KOPT-K1 (cell line): ENCODE results near the gene KIF12.

ENCODE experiments used
- H3K27ac ChIP-seq: fragments of 200-600 bp; sonication (generic); 2 replicates; pipeline ENCODE4 v1.5.1; 2016; ENCODE audit warnings: antibody characterized with exemption, mild to moderate bottlenecking, low read depth, low read length; ENCODE audit not compliant: poor library complexity, severe bottlenecking
- H3K36me3 ChIP-seq: fragments of 200-600 bp; sonication (generic); 2 replicates; pipeline ENCODE4 v1.5.1; 2017; ENCODE audit warnings: antibody characterized with exemption, mild to moderate bottlenecking, low read length, moderate library complexity; ENCODE audit not compliant: insufficient read depth
- H3K9me3 ChIP-seq: fragments of 200-600 bp; sonication (generic); 2 replicates; pipeline ENCODE4 v1.5.1; 2017; ENCODE audit warnings: antibody characterized with exemption, low read length, mild to moderate bottlenecking; ENCODE audit not compliant: insufficient read depth, poor library complexity, severe bottlenecking

Gene KIF12

DNA sequence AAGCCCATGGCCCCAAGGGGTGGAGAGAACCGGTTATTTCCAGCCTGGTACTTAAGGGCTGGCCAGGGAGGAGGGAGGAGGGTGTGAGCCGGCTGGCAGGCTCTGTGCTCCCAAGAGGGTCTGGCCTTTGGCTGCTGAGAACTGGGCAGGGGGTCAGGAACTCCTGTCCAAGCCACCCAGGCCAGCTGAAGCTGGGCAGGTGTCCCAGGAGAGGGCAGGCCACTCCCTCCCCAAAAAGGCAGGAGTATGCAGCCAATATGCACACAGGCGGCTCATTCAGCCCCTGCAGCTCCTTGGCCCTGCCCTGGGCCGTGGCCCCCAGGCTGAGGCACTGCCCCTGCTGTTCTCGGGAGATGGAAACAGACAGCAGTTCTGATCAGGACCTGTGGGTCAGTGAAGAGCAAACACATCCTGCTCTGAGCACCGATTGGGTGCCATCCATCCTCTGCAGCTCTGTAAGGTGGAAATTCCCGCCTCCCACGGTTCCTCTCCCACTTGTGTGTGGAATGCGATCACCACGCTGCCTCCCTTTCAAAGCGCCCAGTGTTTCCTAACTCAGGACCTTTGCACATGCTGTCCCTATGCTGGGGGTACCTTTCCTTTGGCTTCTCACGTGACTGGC lies 17.1 kb upstream of the KIF12 start:
- Histone ChIP-seq H3K36me3 (no peaks in the 10 kb centered on the region), H3K9me3 (no peaks in the 10 kb centered on the region), H3K27ac (no peak overlapping the region)

DNA sequence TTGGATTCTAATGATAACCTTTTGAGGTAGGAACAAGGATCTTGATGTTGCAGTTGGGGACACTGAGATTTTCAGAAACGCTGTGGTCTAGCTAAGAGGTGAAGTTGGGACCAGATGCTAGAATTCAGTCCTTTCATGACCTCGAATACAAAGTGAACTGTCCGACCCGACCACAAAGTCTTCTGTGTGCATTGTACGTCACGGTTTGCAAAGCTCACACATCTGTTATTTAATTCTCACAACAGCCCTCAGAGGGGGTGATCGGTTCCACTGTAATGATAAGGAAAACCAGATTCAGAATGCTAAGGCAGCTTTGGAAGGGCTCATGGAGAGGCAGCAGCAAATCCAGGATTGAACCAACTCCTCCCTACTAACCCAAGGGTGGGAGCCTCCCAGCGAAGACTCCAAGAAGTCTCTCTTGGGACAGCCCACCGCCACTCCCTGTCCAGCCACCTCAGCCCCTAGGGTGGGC lies 16.6 kb upstream of the KIF12 start:
- Histone ChIP-seq H3K27ac (no peak overlapping the region), H3K9me3 (no peaks in the 10 kb centered on the region), H3K36me3 (no peaks in the 10 kb centered on the region)

DNA sequence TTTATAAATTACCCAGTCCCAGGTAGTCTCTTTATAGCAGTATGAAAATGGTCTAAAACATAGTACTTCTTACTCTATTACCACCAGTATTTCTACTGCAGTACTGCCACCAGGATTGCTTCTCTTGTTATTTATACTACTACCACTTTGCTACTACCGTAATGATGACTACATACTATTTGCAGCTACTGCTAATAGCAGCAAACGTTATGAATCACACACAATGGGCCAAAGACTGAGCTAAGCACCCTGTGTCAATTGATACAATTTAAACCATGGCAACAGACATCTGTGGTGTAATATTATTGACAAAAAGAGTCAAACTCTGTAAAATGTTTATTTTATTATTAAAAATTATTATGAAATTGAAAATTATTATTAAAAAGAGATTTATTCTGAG lies 15.3 kb upstream of the KIF12 start:
- Histone ChIP-seq H3K36me3 (no peaks in the 10 kb centered on the region), H3K9me3 (no peaks in the 10 kb centered on the region), H3K27ac (no peak overlapping the region)

DNA sequence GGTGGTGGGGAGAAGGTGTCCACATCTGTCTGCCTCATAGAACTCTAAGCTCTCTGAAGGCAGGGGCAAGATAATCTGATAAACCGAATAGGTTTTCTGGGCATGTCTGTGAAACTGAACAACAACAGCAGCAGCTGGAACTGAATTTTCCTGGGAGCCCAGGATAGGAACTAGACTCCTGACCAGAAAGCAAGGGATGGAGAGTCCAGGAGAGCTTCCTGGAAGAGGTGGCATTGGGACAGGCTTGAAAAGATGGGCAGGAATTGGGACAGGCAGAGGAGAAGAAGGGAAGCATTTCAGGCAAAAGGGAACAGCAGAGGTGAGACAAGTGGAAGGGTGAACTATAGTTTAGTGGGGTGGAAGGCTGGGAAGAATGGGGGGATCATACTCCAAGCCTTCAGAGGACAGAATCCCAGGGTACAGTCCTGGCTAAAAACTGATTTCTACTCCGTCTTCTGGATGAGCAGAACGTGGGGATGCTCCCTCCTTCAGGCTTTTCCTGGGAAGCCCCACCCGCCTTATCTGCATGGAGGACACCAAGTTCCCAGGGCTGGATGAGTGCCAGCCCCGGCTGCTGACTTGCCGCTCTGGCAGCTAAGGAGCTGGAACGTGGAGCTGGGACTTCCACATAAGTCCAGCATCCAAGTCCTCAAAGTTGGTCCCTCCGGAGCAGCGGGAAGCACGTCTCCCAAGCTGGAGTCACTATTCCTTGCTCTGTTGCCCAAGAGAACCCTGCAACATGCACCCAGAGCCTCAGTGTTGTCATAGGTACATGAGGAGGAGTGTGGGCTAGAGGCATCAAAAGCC lies 13.9 kb upstream of the KIF12 start:
- no peaks in the 10 kb centered on the region for H3K36me3 ChIP-seq
- no peaks in the 10 kb centered on the region for H3K9me3 ChIP-seq
- H3K27ac ChIP-seq: no peak overlapping the region

DNA sequence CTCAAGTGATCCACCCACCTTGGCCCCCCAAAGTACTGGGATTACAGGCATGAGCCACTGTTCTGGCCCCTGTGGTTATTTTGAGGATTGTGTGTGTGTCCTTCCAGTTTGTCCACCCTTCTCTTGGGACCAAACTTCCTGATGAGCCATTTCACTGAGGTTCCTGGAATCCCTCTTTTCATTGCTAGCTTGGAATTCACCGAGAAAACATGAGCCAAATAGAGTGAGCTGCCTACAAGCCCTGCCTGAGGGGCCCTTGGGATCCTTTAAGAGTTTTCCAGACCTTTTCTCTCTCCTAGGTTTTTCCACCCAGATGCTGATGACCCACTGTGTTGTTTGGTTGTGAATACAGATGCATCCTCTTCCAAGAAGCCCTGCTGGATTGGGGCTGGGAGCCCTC lies 13.2 kb upstream of the KIF12 start:
- Histone ChIP-seq H3K9me3 (no peaks in the 10 kb centered on the region), H3K36me3 (no peaks in the 10 kb centered on the region), H3K27ac (no peak overlapping the region)

DNA sequence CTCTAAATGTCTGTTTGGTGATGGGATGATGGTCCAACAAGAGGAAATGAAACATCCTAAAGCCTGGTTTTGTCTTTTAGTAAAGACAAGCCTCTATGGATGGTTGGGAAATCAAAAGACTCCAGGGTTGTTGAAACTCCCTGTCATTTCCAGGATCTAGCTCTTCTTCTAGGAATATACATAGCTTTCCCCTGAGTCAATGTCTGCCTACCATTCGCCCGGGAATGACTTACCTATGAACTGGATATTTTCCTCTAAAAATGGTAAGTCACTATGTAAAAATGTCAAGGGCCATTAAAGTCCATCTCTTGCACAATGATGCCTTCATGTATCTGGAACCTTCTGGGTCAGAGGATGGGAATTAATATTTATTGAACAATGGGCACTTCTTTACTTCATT lies 11.1 kb upstream of the KIF12 start:
- Histone ChIP-seq H3K36me3 (no peaks in the 10 kb centered on the region), H3K27ac (no peak overlapping the region), H3K9me3 (no peaks in the 10 kb centered on the region)

DNA sequence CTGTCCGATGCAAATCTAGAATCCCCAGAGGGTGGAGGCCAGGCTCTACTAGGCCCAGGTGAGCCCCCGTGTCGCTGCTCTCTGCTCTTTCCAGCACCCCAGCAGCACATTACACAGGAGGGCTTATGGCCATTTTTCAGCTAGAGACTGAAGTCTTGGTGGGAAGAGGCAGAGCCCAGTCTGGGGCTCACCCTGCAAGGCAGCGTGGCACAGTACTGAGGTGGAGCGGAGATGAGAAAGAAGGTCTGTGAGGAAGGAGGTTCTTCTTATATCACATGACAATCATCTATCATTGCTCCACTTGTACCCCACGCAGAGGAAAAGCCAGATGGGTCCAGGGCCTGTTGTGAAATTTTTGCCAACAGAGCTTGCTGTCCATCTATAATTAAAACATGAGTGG lies 10.0 kb upstream of the KIF12 start:
- H3K27ac ChIP-seq: no peak overlapping the region
- no peaks in the 10 kb centered on the region for H3K9me3 ChIP-seq
- no peaks in the 10 kb centered on the region for H3K36me3 ChIP-seq

DNA sequence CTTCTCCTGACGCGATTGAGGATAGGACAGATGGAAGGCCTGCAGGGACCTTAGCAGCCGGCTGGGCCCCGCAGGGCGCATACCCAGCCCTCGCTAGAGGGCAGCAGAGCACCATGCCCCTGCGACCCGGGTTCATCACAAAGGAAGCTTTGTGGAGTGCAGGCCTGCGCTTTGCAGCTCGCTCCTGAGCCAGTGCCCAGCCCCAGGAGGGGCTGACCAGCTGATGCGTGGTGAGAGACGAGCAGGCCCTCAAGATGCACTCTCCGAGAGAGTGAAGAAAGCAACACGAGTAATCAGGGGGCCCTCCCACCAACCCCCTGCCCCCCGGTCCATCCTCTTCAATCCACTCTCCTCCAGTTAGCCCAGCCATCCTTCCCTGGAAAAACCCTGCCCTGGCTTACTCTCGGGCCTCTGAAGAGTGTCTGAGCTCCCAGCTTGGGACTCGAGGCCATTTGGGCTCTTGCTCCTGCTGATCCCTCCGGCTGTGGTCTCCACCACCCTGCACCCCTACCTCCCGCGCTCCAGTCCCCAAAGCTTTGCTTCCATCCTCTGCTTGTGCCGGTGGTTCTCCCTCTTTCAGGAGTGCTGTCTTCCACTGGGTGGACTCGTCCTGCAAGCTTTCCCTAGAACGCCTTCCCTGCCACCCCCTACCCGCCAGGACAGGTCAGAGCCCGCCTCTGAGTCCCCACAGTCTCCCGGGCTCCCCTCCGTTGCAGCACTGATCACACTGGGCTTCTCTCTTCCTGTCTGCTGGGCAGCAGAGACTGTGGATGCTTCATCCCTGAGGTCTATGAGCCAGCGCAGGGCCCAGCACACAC lies 9.1 kb upstream of the KIF12 start:
- Histone ChIP-seq H3K9me3 (no peaks in the 10 kb centered on the region), H3K27ac (no peak overlapping the region), H3K36me3 (no peaks in the 10 kb centered on the region)

DNA sequence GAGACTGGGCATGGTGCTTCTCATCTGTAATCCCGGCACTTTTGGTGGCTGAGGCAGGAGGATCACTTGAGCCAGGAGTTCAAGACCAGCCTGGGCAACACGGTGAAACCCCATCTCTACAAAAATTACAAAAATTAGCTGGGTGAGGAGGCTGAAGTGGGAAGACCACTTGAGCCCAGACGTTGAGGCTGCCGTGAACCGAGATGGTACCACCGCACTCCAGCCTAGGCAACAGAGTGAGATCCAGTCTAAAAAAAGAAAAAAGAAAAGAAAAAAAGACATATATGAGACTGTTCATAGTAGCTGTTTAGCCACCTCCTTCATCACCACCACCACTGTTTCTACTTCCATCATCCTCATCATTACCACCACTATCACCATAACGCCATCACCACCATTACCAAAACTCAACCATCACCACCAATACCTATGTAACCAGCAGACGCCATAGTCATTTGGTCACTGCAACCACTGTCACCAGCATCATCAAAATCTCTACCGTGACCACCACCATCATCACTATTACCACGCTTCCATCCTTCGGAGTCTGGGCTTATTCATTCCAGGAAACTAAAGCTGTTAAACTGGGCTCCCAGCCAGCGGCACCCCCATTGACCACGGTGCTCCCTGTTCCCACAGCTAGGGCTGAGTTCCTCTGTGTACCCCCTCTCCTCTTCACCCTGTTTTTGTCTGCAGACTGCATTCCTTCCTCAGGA lies 8.4 kb upstream of the KIF12 start:
- Histone ChIP-seq H3K27ac (no peak overlapping the region), H3K9me3 (no peaks in the 10 kb centered on the region), H3K36me3 (no peaks in the 10 kb centered on the region)

DNA sequence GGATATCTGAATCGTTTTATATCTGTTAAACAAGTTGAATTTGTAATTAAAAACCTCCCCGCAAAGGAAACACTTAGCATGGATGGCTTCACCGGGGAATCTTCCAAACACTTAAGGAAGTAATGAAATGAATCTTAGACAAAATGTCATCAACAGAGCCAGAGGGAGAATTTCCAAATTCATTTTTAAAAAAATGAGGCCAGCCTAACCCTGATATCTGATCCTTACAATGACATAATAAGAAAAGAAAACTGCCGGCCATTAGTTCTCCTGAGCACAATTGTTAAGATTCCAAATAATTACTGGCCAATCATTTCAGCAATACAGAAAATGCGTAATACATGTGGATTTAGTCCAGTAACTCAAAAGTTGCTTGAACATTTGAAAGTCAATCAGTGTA lies 6.1 kb upstream of the KIF12 start:
- no peaks in the 10 kb centered on the region for H3K9me3 ChIP-seq
- no peak overlapping the region for H3K27ac ChIP-seq
- no peaks in the 10 kb centered on the region for H3K36me3 ChIP-seq

DNA sequence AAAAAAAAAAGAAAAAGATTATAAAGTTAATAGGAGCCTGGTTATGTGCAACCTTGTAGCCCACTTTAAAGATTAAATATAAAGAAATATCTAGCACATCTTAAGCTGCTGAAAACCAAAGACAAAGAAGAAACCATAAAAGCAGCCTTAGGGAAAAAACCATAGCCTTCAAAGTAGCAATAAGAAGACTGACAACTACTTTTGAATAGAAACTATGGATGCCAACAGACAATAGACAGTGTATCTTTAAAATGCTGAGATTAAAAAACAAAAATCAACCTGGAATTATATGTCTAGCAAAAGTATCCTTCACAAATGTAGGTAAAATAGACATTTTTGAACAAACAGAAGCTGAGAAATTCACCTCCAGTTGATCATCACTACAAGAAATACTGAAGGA lies 3.4 kb upstream of the KIF12 start:
- Histone ChIP-seq H3K27ac (no peak overlapping the region), H3K36me3 (no peaks in the 10 kb centered on the region), H3K9me3 (no peaks in the 10 kb centered on the region)

DNA sequence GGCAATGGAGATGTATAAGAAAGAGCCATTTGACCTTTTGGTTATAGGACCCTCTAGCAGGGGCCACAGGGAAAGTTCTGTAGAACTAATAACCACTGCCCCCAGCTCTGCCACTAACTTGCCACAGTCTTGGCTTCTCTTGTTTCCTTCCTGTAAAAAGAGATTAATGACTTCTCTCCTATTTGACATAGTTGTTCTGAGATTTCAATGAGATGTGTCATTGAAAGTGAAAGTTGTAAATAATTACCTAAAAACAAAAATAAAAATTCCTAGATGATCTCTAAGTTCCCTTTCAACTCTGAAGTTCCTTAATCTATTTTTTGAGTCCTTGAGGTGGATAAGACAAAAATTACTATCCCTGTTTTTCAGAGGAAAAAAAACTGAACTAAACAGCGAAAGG lies 1.4 kb upstream of the KIF12 start:
- no peaks in the 10 kb centered on the region for H3K9me3 ChIP-seq
- H3K36me3 ChIP-seq: no peaks in the 10 kb centered on the region
- H3K27ac ChIP-seq: no peak overlapping the region

DNA sequence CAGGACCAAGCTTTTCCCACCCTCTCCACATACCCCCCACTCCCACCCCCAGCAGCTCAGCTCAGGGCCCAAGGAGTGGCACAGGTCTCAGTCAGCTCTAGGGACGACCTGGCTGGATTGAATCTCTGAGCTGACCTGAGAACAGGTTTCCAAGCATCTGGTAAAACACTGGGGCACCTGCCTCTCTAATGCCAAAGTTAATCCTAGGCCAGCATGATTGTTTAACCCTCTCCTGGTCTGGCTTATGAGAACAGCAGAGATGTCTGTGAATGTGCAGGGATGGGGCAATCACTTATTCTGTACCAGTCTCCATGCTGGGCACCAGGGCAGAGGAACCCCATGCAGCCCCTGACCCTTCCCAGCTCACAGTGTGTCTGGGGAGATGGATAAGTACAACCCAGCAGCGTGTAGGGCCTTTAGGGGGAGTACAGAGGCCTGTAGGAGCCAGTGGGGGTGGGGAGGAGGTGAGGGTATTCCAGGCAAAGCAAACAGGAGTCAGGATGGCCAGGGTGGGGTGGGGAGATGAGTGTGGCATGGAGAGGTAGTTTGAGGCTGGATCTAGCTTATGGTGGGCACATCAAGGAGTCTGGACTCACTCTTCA lies 678 bp upstream of the KIF12 start:
- Histone ChIP-seq H3K36me3 (no peaks in the 10 kb centered on the region), H3K27ac (no peak overlapping the region), H3K9me3 (no peaks in the 10 kb centered on the region)

DNA sequence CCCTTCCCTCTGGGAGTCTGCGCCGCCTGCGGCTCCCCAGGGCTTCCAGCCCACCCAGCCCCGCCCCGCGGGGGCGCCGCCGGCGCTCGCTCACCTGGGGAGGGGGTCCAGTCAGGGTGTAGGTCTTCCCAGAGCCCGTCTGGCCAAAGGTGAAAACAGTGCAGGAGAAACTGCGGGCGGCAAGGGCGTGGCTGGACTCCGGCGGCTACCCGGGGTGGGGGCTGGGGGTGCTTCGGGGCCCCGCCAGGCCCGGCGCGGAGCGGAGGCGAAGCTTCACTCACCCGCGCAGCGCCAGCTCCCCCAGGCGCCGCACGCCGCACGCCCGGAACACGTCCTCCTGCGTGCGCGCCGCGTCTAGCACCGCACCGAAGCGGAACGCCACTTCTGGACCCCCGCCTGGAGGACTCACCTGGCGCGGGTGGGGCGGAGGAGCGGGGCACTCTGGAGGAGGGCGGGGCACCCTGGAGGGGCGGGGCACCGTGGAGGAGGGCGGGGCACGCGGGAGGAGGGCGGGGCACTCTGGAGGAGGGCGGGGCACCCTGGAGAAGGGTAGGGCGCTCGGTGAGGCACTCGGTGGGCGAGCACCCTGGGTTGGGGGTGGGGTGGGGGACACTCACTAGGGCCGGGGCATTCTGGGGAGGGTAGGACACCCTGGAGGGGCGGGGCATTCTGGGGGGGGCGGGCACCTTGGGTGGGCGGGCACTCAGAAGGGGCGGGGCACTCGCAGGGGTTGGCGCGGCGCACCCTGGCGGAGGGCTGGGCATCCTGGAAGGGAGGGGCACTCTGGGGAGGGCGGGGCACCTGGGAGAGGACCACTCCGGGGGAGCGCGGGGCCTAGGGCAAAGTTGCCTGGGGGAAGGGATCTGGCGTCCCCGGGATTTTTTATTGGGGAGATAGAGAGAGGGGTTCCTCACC lies 814 bp downstream of the KIF12 start:
- Histone ChIP-seq H3K9me3 (no peaks in the 10 kb centered on the region), H3K27ac (no peak overlapping the region), H3K36me3 (no peaks in the 10 kb centered on the region)
